ENCODE data around the gene WBP1. TPM values are rescaled to one million over a fixed set of nuclear protein-coding genes. Genes with fewer than 3 reads are reported as not detected.
A peak's percentile ranks its signal among the peaks of the same experiment; 100 is the strongest.

WBP1 gene
- total RNA-seq, 4 donors from 2014 or later, result 10.7 to 17.5 (median 16.5) TPM

- Histone ChIP-seq H3K4me1 (peaks cover 36 to 51% of the 10 kb centered on the region in 2 donors), H3K9me3 (no peaks in the 10 kb centered on the region), H3K4me3 (no peak overlapping the region), H3K27me3 (peaks cover 44 to 78% (median 57%) of the 10 kb centered on the region in 3 donors), H3K36me3 (peaks cover 0 to 18% of the 10 kb centered on the region in 2 donors), H3K27ac (no peak overlapping the region)
- in situ Hi-C loops (cut with MboI; ENCODE audit: low sequenced_read_pairs in 4 of 4) (no loop called here), intact Hi-C loops (cut with DNase I; ENCODE audit: low total_unique reads) (no loop called here)
- ATAC-seq, result no peak
- TF ChIP-seq POLR2A (IDR thresholded peaks at IDR 0.05), result no peak
- no peak for TF ChIP-seq CTCF (IDR thresholded peaks at IDR 0.05 in 4 of 5, conservative IDR thresholded peaks at IDR 0.05 in 1 of 5)
- no peak for DNase-seq
These were observed 43.3 kb downstream of the WBP1 start for GRCh38 chr2:74501335-74502071.

GRCh38 chr2:74502147-74502719, 44.0 kb downstream of the WBP1 start:
- in situ Hi-C loops (cut with MboI; ENCODE audit: low sequenced_read_pairs in 4 of 4), result no loop called here
- Histone ChIP-seq H3K36me3 (peaks cover 0 to 18% of the 10 kb centered on the region in 2 donors), H3K27me3 (peaks cover 44 to 74% (median 52%) of the 10 kb centered on the region in 3 donors), H3K27ac (peak overlapping the region in 3 of 4 donors; percentile 79 to 86 (median 79)), H3K4me3 (peak overlapping the region; percentile 56 to 65 (median 60)), H3K9me3 (no peaks in the 10 kb centered on the region), H3K4me1 (peaks cover 40 to 58% of the 10 kb centered on the region in 2 donors)
- TF ChIP-seq POLR2A (IDR thresholded peaks at IDR 0.05), result no peak
- TF ChIP-seq CTCF (IDR thresholded peaks at IDR 0.05 in 4 of 5, conservative IDR thresholded peaks at IDR 0.05 in 1 of 5), result no peak
- ATAC-seq (no peak), DNase-seq (no peak)
- intact Hi-C loops (cut with DNase I; ENCODE audit: low total_unique reads), result no loop called here

GRCh38 chr2:74502720-74503505, 44.7 kb downstream of the WBP1 start:
- intact Hi-C loops (cut with DNase I; ENCODE audit: low total_unique reads) (no loop called here), in situ Hi-C loops (cut with MboI; ENCODE audit: low sequenced_read_pairs in 4 of 4) (no loop called here)
- H3K4me3 ChIP-seq, result peak overlapping the region; percentile 56 to 65 (median 60)
- H3K27ac ChIP-seq, result peak overlapping the region; percentile 72 to 86 (median 79)
- peaks cover 38 to 68% (median 46%) of the 10 kb centered on the region in 3 donors for H3K27me3 ChIP-seq
- peak; percentile 33 to 62 for TF ChIP-seq POLR2A (IDR thresholded peaks at IDR 0.05)
- TF ChIP-seq CTCF (IDR thresholded peaks at IDR 0.05 in 4 of 5, conservative IDR thresholded peaks at IDR 0.05 in 1 of 5), result peak in 2 of 5 experiments; percentile 7 to 20
- peaks cover 0 to 18% of the 10 kb centered on the region in 2 donors for H3K36me3 ChIP-seq
- H3K9me3 ChIP-seq, result no peaks in the 10 kb centered on the region
- ATAC-seq (no peak), DNase-seq (peak; percentile 71 to 75)
- H3K4me1 ChIP-seq, result peaks cover 36 to 54% of the 10 kb centered on the region in 2 donors

- H3K27me3 ChIP-seq, result peaks cover 35 to 59% (median 37%) of the 10 kb centered on the region in 3 donors
- no peaks in the 10 kb centered on the region for H3K9me3 ChIP-seq
- in situ Hi-C loops (cut with MboI; ENCODE audit: low sequenced_read_pairs in 4 of 4), result no loop called here
- ATAC-seq (no peak), DNase-seq (no peak)
- H3K4me3 ChIP-seq, result peak overlapping the region; percentile 56 to 65 (median 60)
- peak in 1 of 2 donors; percentile 30 for TF ChIP-seq POLR2A (IDR thresholded peaks at IDR 0.05)
- TF ChIP-seq CTCF (IDR thresholded peaks at IDR 0.05 in 4 of 5, conservative IDR thresholded peaks at IDR 0.05 in 1 of 5), result no peak
- peaks cover 33 to 50% of the 10 kb centered on the region in 2 donors for H3K4me1 ChIP-seq
- peak overlapping the region; percentile 72 to 86 (median 79) for H3K27ac ChIP-seq
- intact Hi-C loops (cut with DNase I; ENCODE audit: low total_unique reads), result no loop called here
- peaks cover 0 to 18% of the 10 kb centered on the region in 2 donors for H3K36me3 ChIP-seq
These were observed 45.6 kb downstream of the WBP1 start for GRCh38 chr2:74503506-74504475.

All from gastrocnemius medialis (tissue), 4 donors.